GM12892 (cell line): ENCODE results near the gene BANK1.

Experiments
- POLR2A ChIP-seq: IDR thresholded peaks from 2 replicates; pipeline ENCODE4 v1.6.1; 2011; ENCODE audit warnings: low read depth, low read length, control low read depth
- POLR2AphosphoS5 ChIP-seq: IDR thresholded peaks from 2 replicates; pipeline ENCODE4 v1.6.1; 2011; ENCODE audit warnings: low read depth, low read length, control low read depth

DNA sequence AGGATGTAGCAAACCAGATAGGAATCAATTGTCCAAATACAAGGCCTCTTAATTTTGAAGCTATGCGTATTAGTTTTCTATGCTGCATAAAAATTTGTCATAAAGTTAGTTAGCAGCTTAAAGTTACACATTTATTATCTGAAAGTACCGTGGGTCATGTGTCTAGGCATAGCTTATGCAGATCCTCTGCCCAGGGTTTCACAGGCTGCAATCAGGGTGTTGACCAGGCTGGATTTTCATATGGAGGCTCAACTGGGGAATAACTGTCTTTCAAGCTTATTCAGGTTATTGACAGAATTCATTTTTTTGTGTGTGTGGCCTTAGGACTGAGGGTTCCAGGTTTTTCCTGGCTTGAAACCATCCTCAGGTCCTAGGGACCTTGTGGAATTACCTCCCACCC lies 289.7 kb downstream of the BANK1 start:
- TF ChIP-seq POLR2AphosphoS5, result no peak
- no peak for TF ChIP-seq POLR2A
